Ishikawa (cell line): ENCODE data around the gene ADD1.

Experiments
- CEBPB ChIP-seq: IDR thresholded peaks from 2 replicates; pipeline ENCODE4 v1.6.1; 2012
- CREB1 ChIP-seq: IDR thresholded peaks from 2 replicates; pipeline ENCODE4 v1.6.1; 2012; ENCODE audit warnings: low read depth
- EGR1 ChIP-seq: IDR thresholded peaks from 2 replicates; pipeline ENCODE4 v1.6.1; 2012
- EP300 ChIP-seq: IDR thresholded peaks from 2 replicates; pipeline ENCODE4 v1.6.1; 2012; ENCODE audit warnings: borderline replicate concordance
- FOXM1 ChIP-seq: IDR thresholded peaks from 2 replicates; pipeline ENCODE4 v1.6.1; 2012; ENCODE audit warnings: low read depth, borderline replicate concordance
- NFIC ChIP-seq: IDR thresholded peaks from 2 replicates; pipeline ENCODE4 v1.6.1; 2012
- RAD21 ChIP-seq: IDR thresholded peaks from 2 replicates; pipeline ENCODE4 v1.6.1; 2012; ENCODE audit warnings: low read depth
- TAF1 ChIP-seq: IDR thresholded peaks from 2 replicates; pipeline ENCODE4 v1.6.1; 2012; ENCODE audit warnings: low read depth, mild to moderate bottlenecking
- TCF12 ChIP-seq: IDR thresholded peaks from 2 replicates; pipeline ENCODE4 v1.6.1; 2012; ENCODE audit warnings: low read depth
- TEAD4 ChIP-seq: IDR thresholded peaks from 2 replicates; pipeline ENCODE4 v1.6.1; 2012
- YY1 ChIP-seq: IDR thresholded peaks from 2 replicates; pipeline ENCODE4 v1.6.1; 2012; ENCODE audit warnings: low read depth
- ZBTB7A ChIP-seq: IDR thresholded peaks from 2 replicates; pipeline ENCODE4 v1.6.1; 2012; ENCODE audit warnings: low read depth
- TF ChIP-seq, protein P1 (sequence below): IDR thresholded peaks from 2 replicates; pipeline ENCODE4 v1.6.1; 2012
- TF ChIP-seq, protein P2 (sequence below): IDR thresholded peaks from 2 replicates; pipeline ENCODE4 v1.6.1; 2012
- TF ChIP-seq, protein P3 (sequence below): IDR thresholded peaks from 2 replicates; pipeline ENCODE4 v1.6.1; 2012; ENCODE audit warnings: low read depth, mild to moderate bottlenecking

Gene ADD1

DNA sequence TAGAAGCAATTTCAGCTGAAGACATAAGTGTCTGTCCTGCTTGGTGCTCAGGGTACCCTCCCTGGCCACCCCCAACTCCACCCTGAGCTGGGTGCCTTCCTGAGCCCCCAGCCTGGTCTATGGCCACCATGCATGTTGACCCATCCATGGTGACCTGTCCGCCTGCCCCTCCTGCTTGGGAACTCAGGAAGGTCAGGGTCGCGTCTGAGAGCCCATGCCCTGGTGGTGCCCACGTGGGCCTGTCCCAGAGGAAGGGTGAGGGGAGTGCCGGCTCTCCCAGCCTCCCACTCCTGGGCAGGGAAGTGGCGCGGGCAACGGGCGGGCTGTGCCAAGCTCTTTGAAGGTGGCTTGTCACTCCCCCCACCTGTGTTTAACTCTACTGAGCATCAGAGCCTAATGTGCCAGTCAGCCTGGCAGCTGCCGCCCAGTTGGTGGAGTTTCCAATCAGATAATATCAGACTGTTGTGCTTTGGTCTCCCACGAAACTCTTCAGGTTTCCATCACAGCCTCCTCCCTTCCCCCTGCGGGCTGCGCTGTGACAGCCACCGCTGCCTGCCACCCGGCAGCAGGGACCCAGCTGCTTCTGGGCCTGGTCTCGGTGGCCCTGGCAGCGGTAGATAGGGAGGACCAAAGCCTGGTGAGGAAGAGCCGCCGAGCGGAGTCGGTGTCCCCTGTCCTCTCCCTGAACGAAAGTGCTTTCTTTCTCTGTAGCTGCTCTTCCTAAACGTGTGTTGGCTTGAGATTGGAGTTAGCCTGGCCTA, 45.9 kb upstream of the ADD1 start:
- TF ChIP-seq TCF12 = no peak
- TF ChIP-seq, protein P1, sequence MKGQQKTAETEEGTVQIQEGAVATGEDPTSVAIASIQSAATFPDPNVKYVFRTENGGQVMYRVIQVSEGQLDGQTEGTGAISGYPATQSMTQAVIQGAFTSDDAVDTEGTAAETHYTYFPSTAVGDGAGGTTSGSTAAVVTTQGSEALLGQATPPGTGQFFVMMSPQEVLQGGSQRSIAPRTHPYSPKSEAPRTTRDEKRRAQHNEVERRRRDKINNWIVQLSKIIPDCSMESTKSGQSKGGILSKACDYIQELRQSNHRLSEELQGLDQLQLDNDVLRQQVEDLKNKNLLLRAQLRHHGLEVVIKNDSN = no peak

DNA sequence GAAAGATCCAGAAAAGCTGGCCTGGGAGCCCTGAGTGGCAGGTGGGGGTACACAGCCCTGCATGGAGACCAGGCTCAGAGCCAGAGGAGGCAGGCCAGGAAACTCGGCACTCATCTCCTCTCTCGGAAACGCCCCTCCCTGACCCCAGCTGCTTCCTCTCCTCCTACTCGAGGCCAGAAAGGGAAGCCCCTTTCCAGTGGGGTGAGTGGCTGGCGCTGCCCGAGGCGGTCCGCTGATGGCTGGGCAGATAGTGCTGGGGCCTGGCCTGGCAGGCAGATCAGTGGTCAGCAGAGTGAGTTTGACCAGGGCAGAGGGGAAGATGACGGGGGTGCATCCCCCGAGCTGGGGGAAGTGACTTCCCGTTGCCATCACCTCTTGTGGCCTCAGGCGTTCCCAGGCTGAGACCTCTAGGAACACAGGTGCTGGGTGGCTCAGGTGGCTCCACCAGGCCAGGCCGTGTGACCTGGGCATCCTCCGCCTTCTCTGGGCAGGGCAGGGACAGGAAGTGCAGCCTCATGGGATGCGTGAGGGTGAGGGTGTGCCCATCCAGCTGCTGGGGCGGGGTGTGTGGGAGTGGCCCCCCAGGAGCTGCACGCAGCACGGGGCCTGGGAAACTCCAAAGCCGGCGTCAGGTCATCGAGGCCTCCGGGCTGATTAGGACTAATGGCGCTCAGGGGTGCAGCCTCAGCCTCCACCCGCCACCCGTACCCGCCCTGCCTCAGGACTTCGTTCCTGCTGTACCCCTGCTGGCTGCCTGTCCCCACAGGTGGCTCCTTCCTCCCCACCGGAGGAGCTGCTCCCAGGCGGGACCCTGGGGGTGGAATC, 45.0 kb upstream of the ADD1 start:
- TF ChIP-seq, protein P2, sequence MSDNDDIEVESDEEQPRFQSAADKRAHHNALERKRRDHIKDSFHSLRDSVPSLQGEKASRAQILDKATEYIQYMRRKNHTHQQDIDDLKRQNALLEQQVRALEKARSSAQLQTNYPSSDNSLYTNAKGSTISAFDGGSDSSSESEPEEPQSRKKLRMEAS = peak; percentile 39; the same call in 1 of the 2 replicates
- no peak for TF ChIP-seq NFIC
- TF ChIP-seq, protein P1 = peak; percentile 35; the same call in 1 of the 2 replicates

DNA sequence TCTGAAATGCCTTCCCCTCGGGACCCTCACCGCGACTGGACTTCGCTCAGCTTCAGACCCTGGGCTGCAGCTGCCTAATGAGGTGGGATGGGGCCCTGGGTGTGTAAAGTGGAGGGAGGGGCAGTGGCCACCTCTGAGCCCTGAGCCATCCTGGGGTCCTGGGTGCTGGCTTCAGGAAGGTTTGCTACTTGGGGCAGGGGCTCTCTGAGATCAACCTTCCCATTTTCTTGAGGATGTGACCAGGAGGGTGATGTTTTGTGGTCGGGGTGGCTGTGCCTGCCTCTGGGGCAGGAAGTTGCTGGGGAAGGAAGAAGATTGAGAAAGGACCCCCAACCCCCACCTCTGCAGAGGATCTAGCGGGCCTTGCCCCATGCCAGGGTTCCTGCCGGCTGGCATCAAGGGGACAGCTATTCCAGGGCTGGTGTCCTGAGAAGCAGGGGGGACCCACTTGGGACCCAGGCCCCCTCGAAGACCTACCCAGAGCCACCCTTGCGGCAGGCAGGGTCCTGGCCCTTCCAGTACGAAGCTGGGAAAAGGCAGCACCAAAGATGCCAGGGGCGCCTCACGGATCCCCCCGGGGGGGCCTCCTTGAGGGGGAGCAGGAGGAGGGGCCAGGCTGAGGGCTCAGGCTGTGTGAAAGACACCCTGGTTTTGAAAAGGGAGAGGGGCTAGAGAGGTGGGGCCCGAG, 44.3 kb upstream of the ADD1 start:
- TF ChIP-seq EP300 = no peak
- TF ChIP-seq CEBPB = no peak
- TF ChIP-seq YY1 = no peak
- TF ChIP-seq, protein P1 = no peak
- no peak for TF ChIP-seq NFIC
- no peak for TF ChIP-seq FOXM1
- no peak for TF ChIP-seq CREB1
- TF ChIP-seq TEAD4 = no peak
- no peak for TF ChIP-seq ZBTB7A
- TF ChIP-seq TCF12 = no peak
- TF ChIP-seq, protein P3, sequence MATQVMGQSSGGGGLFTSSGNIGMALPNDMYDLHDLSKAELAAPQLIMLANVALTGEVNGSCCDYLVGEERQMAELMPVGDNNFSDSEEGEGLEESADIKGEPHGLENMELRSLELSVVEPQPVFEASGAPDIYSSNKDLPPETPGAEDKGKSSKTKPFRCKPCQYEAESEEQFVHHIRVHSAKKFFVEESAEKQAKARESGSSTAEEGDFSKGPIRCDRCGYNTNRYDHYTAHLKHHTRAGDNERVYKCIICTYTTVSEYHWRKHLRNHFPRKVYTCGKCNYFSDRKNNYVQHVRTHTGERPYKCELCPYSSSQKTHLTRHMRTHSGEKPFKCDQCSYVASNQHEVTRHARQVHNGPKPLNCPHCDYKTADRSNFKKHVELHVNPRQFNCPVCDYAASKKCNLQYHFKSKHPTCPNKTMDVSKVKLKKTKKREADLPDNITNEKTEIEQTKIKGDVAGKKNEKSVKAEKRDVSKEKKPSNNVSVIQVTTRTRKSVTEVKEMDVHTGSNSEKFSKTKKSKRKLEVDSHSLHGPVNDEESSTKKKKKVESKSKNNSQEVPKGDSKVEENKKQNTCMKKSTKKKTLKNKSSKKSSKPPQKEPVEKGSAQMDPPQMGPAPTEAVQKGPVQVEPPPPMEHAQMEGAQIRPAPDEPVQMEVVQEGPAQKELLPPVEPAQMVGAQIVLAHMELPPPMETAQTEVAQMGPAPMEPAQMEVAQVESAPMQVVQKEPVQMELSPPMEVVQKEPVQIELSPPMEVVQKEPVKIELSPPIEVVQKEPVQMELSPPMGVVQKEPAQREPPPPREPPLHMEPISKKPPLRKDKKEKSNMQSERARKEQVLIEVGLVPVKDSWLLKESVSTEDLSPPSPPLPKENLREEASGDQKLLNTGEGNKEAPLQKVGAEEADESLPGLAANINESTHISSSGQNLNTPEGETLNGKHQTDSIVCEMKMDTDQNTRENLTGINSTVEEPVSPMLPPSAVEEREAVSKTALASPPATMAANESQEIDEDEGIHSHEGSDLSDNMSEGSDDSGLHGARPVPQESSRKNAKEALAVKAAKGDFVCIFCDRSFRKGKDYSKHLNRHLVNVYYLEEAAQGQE = no peak
- no peak for TF ChIP-seq EGR1
- TF ChIP-seq, protein P2 = no peak
- TF ChIP-seq RAD21 = no peak
- TF ChIP-seq TAF1 = no peak

DNA sequence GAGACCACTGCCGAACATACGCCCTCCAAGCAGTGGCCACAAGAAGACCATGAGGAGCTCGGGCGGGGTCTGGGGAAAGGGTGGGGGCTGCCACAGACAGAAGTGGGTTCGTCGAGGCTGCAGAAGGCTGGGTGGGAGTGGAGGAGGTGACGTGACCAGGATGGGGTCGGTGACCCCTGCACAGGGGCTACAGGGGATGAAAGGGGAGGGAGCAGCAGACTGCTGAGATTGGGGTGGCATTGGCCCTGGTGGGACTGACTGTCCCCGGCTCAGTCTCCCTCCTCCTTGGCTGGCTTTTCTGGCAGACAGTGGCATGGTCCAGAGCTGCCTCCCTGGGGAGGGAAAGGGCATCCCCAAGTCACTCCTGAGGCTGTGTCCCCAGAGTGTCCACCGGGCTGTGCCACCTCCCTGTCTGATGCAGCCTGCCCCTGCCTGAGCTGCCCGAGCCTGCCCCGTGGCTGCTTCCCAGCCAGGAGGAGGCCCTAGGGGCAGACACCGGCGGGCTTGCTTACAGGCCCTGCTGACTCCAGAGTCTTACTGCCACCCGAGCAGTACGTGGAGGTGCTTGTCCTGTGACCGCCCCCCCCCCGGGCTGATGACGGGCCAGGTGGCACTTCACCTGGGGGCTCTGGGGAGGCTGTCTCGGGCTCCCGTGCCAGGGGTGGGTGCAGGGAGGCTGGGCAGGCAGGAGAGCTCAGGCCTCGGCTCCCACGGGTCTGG, 43.5 kb upstream of the ADD1 start:
- no peak for TF ChIP-seq YY1
- TF ChIP-seq RAD21 = peak; percentile 15; the same call in 1 of the 2 replicates
- TF ChIP-seq TEAD4 = no peak

DNA sequence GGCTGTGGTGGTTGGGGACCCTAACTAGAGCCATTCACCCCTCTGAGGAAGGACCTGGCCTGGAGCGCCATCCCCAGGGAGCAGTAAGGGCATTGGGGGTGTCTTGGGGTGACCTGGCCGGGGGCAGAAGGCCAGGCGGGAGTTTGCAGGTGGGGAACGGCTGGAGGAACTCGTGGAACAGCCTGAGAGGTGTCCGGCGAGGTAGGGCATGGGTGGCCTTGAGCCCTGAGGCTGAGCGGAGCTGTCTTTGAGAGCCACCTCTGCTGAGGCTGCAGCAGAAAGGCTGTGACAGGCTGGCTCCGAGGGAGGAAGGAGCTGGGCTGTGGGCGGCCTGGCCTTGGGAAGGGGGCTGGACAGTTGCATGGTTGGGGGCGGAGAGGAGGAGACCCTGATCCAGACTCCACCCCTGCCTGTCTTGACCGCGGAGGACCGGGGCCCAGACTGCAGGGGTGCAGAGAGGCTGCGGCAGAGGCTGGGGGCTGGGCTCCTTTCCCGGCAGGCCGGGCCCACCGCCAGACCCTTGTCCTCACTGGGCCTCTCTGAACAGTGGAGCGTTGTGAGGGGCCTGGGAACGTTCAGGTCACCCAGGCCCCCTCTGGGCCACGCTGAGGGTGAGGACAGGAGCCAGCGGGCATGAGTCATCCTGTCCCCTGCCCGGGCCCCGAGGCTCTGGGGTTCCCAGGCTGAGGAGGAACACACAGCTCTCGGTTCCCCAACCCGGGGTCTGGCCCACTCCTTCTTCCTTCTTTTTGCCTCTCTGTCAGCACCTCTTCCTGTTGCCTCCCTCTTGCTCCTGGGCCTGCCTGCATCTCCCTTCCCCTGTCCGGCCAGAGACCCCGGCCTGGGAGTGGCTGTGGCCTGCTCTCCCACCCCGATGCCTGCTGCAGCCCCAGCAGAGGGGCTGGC, 42.7 kb upstream of the ADD1 start:
- TF ChIP-seq ZBTB7A (no peak), TAF1 (no peak), TEAD4 (no peak)
